Measurements from ENCODE around the gene EPHA3.
"Not testable (repeated sequence)": the region's sequence is repeated elsewhere in the genome, so short reads cannot be mapped to it uniquely, and the experiment has no call there.

Gene EPHA3

GRCh38 chr3:89335693-89336092 is 228.3 kb downstream of the EPHA3 start:
- no peak overlapping the region for H3K4me3 ChIP-seq (ENCODE audit: control insufficient read depth, low read depth, low read length)
- TF ChIP-seq, protein P1, sequence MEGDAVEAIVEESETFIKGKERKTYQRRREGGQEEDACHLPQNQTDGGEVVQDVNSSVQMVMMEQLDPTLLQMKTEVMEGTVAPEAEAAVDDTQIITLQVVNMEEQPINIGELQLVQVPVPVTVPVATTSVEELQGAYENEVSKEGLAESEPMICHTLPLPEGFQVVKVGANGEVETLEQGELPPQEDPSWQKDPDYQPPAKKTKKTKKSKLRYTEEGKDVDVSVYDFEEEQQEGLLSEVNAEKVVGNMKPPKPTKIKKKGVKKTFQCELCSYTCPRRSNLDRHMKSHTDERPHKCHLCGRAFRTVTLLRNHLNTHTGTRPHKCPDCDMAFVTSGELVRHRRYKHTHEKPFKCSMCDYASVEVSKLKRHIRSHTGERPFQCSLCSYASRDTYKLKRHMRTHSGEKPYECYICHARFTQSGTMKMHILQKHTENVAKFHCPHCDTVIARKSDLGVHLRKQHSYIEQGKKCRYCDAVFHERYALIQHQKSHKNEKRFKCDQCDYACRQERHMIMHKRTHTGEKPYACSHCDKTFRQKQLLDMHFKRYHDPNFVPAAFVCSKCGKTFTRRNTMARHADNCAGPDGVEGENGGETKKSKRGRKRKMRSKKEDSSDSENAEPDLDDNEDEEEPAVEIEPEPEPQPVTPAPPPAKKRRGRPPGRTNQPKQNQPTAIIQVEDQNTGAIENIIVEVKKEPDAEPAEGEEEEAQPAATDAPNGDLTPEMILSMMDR (IDR thresholded peaks at IDR 0.05; ENCODE audit: control insufficient read depth, insufficient read depth, low read depth, low read length, missing control alignments), result no peak
- no peak for DNase-seq (ENCODE audit: low read depth)

DNA sequence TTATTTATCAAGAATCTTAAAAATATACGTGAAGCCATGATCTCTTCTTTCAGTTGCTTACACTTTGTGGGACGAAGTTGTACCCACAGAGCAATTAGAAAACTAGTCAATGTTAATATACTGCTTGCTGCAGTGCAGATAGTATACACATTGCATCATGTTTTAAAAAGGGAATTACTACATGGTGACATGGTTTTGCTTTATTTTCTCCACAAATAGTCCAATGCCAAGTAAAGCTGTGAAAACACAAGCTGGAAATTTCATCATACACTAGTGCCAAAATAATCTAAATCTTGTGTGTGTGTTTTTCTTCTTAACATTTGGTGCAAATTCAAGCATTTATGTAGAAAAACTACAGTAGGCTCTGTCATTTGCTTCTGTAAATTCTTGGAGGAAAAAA is 233.0 kb downstream of the EPHA3 start:
- no peak for DNase-seq (ENCODE audit: low read depth)
- no peak overlapping the region for H3K4me3 ChIP-seq (ENCODE audit: control insufficient read depth, low read depth, low read length)
- TF ChIP-seq, protein P1 (IDR thresholded peaks at IDR 0.05; ENCODE audit: control insufficient read depth, insufficient read depth, low read depth, low read length, missing control alignments), result no peak

DNA sequence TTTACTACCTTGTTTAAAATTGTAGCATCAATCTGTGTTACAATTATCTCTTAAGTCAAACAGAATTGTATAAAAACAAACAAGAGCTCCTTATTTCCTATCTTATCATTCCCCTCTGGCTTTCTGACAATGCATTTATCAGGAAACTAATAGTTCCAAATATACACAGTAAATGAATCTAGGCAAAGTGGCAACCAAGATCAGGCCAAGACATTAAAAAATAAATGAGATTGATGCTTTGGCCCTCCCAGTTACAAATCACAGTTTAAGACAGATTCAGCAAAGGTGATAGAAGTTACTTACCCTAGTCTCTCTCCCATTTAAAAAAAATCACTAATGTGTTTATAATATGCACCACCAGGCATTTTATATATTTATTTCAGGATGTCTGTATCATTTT is 236.7 kb downstream of the EPHA3 start:
- no peak overlapping the region for H3K4me3 ChIP-seq (ENCODE audit: control insufficient read depth, low read depth, low read length)
- no peak for DNase-seq (ENCODE audit: low read depth)
- TF ChIP-seq, protein P1 (IDR thresholded peaks at IDR 0.05; ENCODE audit: control insufficient read depth, insufficient read depth, low read depth, low read length, missing control alignments), result no peak

GRCh38 chr3:89350935-89351334 is 243.5 kb downstream of the EPHA3 start:
- DNase-seq (ENCODE audit: low read depth); H3K4me3 ChIP-seq (ENCODE audit: control insufficient read depth, low read depth, low read length): not testable (repeated sequence)

DNA sequence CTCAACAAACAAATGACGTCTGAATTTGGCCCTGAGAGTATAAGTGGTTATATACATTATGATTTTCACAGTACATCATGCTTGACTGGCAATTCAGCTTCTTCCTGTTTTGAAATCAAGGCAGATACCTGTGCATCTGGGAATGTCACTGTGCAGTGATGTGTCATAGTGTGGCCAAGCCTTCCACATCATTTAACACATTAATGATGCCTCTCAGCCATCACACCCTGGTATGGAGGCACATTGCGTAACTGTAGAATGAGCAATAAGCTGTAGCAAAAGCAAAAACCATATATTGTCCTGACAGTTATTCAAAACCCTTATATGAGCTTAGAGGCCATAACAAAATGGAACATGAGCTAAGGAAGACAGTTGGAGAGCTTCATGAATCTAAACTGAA is 246.0 kb downstream of the EPHA3 start:
- TF ChIP-seq, protein P1 (IDR thresholded peaks at IDR 0.05; ENCODE audit: control insufficient read depth, insufficient read depth, low read depth, low read length, missing control alignments), result no peak
- no peak overlapping the region for H3K4me3 ChIP-seq (ENCODE audit: control insufficient read depth, low read depth, low read length)
- no peak for DNase-seq (ENCODE audit: low read depth)

GRCh38 chr3:89358281-89358680 is 250.9 kb downstream of the EPHA3 start:
- TF ChIP-seq, protein P1 (IDR thresholded peaks at IDR 0.05; ENCODE audit: control insufficient read depth, insufficient read depth, low read depth, low read length, missing control alignments), result no peak
- H3K4me3 ChIP-seq (ENCODE audit: control insufficient read depth, low read depth, low read length), result no peak overlapping the region
- no peak for DNase-seq (ENCODE audit: low read depth)

DNA sequence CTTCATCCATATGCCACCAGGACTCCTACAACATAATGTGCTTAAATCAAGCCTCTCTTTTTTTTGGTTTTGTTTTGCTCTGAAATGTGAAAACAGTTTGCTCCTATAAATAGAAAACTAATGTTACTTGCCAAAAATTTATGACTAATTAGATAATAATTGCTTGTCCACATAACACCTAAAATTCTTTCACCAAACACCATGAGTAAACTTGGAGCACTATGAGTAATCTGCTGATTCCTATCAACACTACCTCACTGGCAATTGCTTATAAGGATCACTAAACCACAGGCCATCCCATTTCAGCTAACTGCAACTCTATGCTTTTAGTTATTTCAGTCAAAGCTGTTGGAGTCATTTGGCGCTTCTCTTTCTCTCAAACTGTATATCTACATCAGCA is 252.7 kb downstream of the EPHA3 start:
- no peak overlapping the region for H3K4me3 ChIP-seq (ENCODE audit: control insufficient read depth, low read depth, low read length)
- TF ChIP-seq, protein P1 (IDR thresholded peaks at IDR 0.05; ENCODE audit: control insufficient read depth, insufficient read depth, low read depth, low read length, missing control alignments), result no peak
- no peak for DNase-seq (ENCODE audit: low read depth)
